Measurements from ENCODE around the gene TBC1D23.
"Not testable (repeated sequence)": the region's sequence is repeated elsewhere in the genome, so short reads cannot be mapped to it uniquely, and the experiment has no call there.

Gene TBC1D23

DNA sequence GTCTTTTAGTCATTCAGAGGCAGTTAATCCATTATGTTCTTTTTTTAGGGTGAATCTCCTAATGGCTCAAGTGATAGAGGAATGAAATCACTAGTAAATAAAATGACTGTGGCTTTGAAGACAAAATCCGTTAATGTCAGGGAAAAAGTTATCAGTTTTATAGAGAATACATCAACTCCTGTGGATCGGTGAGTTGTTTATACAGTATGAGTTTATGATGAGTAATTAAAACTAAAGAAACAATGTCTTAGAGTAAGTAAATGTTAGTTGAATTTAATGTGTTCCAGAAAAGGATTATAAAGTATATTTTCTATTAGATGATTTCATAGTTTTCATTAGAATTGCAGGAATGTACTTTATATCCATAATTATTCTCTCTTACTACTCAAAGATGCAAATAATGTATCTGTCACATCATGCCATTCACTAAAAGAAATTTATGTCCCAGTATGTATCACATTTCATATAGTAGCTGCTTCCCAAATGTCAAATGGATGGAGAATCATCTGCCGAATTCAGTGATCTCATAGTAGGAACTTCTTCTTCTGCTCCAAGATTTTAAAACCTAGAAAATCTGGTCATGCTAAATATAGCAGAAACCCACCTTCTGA lies 49.7 kb downstream of the TBC1D23 start:
- no peak for DNase-seq

DNA sequence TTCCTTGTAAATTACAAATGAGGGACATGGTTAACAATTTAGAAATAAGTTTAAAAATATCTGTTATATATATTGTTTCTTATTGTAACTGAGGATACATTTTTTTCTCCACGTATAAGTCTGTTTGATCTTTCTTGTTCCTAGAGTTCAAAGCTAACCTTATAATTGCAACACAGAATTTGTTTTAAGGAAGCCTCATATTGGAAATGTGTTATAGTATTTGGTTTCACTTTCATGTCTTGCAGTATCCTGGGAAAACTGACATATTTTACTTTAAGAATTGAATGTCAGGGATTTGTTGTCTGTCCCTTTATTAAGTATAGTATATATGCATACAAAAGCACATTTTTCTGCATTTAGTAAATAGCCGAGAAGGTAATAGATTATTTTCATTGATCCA lies 50.2 kb downstream of the TBC1D23 start:
- DNase-seq: no peak

DNA sequence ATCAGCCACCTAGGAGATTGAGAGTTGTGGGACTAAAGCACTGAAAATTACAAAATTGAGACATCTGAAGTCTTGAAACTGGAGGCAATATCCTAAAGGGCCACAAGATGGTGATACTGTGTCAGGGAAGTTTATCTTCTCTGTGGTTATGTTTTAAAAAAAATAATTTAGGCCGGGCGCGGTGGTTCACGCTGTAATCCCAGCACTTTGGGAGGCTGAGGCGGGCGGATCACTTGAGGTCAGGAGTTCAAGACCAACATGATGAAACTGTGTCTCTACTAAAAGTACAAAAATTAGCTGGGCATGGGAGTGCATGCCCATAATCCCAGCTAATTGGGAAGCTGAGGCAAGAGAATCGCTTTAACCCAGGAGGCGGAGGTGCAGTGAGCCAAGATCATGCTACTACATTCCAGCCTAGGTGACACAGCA lies 55.9 kb downstream of the TBC1D23 start:
- DNase-seq: peak; percentile 61

DNA sequence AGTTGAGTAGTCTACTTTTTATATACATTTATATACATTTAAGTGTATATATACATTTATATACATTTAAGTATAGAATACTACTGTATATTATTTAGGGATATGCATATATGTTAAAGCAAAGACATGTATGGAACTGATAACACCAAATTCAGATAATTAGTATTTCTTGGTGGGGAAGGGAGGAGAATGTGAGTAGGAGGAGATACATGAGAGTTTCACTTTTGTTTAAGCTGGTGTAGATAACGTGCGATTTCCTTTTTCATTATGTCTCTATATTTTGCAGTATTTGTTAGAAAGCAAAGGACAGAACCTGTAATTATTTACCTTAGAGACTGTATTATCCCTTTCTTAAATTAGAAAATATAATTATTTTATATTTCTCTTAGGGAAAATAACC lies 57.1 kb downstream of the TBC1D23 start:
- DNase-seq: peak; percentile 23

DNA sequence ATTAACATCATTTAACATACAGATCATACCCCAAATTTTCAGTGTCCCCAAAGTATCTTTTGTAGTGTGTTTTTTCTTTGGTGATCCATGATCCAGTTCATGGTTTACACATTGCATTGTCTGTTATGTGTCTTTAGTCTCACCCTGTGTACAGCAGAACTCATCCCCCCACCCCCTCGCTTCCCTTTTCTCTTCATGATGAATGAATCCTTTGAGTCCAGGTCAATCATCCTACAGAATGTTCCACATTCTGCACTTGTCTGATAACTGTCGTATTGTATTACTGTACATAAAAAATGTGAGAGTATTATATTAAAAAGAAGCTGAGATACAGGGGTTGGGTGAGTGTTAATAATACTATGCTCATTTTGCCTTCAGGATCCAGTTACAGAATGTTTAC lies 59.2 kb downstream of the TBC1D23 start:
- no peak for DNase-seq

DNA sequence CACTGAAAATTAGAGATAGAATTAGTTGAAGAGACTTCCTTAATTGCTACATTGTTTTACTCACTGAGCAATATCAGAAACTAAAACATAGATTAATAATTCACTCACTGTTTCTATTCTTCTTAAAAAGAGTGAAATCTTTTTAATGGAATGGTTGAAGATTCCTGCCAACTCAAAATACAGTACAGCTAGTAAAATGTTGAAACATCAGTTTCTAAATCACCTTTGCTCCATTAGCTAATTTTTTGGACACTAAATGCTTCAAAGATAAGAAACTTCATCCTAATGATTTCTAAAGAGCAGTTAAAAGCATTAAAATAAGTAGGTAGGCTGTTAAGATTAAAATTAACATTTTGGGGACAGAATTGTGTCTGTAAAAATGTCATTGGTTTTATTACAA lies 63.3 kb downstream of the TBC1D23 start:
- DNase-seq: no peak

DNA sequence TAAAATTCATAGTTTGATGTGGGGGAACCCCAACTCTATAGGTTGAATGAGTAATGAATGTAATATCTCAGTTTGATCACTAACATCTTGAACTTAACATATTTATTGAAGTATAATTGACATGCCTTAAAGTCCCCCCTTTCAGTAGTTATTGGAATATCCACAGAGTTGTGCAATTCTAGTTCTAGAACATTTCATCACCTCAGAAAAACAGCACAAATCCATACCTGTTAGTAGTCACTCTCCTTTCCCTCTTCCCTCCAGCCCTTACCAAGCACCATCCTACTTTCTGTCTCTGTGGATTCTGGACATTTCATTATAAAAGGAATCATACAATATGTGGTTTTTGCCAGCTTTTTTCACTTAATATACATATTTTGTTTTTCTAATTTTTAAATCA lies 65.0 kb downstream of the TBC1D23 start:
- no peak for DNase-seq

DNA sequence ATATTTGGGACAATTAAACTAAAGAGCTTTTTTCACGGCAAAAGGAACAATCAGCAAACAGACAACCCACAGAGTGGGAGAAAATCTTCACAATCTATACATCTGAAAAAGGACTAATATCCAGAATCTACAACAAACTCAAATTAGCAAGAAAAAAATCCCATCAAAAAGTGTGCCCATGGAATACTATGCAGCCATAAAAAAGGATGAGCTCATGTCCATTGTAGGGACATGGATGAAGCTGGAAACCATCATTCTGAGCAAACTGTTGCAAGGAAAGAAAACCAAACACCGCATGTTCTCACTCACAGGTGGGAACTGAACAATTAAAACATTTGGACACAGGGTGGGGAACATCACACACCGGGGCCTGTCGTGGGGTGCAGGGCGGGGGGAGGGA lies 66.6 kb downstream of the TBC1D23 start:
- DNase-seq: not testable (repeated sequence)

DNA sequence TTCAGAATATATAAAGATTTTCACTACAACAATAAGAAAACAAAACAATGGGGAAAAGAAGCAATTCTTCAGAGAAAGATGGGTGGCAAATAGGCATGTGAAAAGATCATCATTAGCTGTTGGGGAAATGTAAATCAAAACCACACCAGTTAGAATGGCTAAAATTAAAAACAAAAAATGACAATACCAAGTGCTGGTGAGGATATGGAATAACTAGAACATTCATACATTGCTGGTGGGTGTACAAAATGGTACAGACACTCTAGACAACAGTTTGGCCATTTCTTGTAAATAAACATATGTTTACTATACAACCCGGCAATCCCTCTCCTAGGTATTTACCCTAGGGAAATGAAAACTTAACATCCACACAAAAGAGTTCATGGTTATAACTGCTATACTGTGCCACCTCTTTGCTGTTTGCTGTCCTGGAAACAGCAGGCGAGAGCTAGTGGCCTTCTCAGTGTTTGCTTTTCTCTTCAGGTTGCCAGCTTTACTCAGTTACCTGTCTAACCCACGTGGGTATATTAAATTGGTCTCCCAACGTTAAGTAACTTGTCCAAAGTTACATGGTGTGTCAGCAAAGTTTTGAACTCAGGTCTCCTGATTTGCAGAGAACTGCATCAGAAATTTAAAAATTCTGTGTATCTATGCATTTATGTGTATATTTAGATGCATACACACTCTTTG lies 69.2 kb downstream of the TBC1D23 start:
- no peak for DNase-seq

DNA sequence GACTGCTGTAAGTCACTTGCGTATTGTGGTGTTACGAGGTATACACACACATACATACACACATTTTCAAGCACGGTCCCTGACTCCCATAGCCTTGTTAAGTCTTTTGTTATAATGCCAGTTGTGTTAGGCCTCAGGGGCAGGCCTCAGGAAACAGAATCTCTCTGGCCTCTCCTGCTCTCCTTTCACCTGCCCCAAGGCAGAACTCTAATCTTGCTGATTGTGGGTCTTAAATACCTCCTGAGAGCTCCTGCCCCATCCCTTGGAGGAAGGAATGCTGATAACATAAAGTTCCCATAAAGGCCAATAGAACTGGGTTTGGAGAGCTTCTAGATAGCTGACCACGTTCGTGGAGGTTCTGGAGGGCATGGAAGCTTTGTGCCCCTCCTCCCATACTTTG lies 69.9 kb downstream of the TBC1D23 start:
- no peak for DNase-seq

DNA sequence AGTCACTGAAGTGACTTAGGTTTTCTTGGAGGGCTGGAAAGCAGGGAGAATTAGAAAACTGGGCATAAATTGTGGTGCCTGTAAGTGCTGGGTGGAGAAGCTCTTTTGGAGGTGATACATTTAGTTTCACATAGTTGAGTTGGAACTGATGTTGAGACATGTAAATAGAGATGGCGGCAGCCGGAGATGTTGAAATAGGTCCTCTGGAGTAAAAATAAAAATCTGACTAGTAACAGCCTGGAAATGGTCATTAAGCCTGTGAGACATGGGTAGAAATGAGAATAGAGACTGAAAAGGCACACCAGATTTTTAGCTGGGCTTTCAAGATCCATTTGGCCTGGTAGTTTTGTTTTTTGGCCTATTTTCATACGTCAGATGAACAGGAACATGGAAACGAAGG lies 70.9 kb downstream of the TBC1D23 start:
- no peak for DNase-seq

DNA sequence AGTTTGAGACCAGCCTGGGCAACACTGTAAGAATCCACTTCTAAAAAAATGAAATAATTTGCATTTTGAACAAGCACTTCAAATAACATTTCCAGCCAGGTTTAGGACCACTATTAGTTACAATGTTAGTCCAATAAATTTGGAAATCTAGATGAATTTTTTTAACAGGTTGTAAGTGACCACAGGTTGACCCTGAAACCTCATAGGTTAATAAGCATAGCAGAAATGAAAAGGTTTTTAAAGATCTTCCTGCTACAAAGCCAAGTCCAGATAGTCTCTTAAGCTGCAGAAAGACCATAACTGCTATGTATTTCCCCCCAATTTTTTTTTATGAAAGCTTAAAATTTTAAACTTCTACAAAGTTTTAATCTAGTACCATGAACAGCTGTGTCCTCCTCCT lies 72.3 kb downstream of the TBC1D23 start:
- DNase-seq: no peak

DNA sequence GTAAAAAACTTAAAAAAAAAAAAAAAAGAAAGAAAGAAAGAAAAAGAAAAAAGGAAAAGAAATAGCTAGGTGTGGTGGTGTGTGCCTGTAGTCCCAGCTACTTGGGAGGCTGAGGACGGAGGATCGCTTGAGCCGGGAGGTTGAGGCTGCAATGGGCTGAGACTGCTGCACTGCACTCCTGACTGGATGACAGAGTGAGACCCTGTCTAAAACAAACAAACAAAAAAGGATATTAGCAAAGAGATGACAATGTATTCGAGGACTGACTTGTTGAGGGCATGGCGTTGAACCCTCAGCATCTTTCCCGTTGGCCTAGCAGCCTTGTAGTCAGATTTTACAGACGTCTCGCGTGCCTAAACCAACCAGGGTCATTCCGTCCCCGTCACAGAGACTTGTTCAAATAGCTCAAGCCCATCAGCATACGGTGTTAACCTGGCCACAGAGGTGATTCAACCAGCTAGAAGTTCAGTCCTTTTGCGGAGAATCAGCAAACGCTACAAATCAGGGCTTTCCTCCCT lies 73.2 kb downstream of the TBC1D23 start:
- DNase-seq: no peak

DNA sequence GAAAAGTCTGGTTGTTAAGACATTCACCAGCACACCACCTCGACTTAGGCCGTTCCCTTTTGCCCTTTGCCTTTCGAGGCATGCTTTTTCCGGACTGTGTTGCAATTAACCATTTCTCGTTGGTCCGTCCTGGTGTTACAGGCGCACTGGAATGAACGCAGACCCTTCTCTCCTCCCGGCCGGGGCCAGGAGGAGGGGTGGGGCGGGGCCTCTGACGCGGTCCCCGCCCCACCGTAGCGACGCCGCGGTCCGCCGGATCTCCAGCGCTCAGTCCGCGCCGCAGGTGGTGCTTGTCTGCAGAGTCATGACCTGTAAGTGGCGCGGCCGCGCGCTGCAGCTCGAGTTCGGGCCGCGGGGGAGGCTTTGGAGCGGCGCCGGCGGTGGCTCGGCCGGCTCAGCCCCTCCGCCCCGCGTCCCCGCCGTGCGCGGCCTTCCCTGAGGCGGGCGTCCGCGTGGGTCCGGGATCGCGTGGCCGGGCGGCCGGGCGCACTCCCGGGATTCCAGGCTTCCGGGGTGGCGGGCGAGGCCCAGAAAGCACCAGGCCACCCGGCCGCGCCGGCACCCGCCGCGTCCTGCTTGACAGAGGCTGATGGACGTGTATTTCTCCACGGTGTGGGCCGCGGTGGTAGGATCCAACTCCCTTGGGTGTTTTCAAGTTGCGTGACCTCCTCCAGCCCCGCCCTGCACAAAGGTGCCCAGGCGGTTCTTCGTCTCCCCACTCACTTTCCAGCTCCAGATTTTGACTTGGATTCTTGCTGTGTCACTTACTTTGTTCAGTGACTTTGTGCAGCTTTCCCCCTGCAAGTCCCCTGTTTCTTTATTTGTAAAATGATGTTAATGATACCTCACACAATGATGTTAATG lies 73.9 kb downstream of the TBC1D23 start, which contains the start of gene NIT2:
Gene NIT2, plus strand, starts transcription at position 270 of the 864 bp plus-strand sequence. Its CDS starts 35 bp downstream, at position 305.
- DNase-seq: peak; percentile 89

DNA sequence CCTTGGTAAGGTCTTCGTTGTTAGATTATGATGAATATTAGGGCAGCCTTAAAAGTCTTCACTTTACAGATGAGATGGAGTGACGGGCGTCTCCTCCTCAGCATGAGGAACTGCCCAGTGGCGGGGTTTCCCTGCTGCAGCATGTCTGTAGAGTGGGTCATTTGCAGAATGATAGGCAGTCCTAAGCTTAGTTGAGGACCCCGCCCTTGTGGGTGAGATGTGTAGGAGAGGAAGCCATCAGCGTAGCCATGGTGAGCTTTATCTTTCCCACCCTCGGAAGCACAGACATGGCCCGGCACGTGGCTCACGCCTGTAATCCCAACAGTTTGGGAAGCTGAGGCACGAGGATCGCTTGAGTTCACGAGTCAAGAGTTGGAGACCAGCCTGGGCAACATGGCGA lies 74.6 kb downstream of the TBC1D23 start:
- DNase-seq: peak; percentile 41

DNA sequence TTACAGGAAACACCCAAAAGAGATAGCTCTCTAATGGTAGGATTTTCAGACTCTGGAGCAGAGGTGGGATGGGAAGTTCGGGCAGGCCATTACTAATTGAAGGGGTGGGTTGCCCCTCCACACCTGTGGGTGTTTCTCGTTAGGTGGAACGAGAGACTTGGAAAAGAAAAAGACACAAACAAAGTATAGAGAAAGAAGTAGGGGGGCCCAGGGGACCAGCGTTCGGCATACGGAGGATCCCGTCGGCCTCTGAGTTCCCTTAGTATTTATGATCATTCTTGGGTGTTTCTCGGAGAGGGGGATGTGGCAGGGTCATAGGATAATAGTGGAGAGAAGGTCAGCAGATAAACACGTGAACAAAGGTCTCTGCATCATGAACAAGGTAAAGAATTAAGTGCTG lies 75.4 kb downstream of the TBC1D23 start:
- DNase-seq: not testable (repeated sequence)

DNA sequence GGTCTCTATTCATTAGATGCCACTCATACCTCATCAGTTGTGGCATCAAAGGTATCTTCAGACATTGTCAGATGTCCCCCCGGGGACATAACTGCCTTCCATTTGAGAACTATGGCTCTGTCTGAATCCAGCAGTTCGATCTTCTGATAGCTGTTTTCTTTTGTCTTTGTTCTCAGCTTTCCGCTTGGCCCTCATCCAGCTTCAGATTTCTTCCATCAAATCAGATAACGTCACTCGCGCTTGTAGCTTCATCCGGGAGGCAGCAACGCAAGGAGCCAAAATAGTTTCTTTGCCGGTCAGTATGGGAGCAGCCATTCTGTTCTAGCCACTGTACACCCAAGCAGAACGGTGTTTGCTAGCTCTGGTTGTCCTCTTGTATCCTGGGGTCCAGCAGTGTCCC lies 78.1 kb downstream of the TBC1D23 start:
- DNase-seq: no peak

DNA sequence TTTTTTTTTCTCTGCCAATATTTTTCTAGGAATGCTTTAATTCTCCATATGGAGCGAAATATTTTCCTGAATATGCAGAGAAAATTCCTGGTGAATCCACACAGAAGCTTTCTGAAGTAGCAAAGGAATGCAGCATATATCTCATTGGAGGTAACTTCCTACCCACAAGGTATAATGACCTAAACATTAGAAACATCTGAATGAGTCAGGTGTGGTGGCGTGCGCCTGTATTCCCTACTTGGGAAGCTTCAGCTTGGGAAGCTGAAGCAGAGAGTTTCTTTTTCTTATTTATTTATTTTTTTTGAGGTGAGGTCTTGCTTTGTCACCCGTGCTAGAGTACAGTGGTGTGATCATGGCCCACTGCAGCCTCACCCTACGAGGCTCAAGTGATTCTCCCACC lies 79.0 kb downstream of the TBC1D23 start:
- DNase-seq: no peak

DNA sequence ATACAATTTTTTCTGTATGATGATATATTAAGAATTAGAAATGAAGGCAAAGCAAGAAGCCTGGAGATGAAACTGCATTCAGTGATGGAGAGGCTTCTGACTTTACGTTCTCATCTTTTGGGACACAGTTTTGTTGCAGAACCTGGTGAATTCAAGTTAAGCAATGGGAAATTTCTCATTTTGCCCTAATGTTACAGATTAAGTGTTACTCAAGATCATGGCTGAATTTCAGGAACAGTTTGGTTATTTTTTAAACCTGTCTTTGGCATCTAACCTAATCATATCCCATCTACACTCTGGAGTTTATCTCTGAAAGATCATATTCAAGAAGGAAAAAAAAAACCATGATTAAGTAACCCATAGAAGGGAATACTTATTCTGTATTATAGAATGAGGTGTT lies 79.7 kb downstream of the TBC1D23 start:
- DNase-seq: no peak

DNA sequence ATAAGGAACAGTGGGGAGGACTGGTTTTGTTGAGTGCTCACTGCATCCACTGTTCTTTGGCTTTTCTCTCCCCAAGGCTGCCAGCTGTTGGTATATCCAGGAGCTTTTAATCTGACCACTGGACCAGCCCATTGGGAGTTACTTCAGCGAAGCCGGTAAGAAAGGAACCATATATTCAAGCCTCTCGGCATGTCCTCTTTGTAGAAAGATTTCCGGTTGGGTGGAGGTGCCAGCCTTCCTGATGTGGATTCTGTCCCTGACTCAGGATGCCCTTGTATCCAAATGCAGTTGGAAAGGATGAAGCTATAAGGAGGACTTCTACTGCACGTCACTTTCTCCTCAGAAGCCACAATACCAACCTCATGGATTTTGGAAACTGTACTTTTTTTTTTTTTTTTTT lies 87.9 kb downstream of the TBC1D23 start:
- no peak for DNase-seq

DNA sequence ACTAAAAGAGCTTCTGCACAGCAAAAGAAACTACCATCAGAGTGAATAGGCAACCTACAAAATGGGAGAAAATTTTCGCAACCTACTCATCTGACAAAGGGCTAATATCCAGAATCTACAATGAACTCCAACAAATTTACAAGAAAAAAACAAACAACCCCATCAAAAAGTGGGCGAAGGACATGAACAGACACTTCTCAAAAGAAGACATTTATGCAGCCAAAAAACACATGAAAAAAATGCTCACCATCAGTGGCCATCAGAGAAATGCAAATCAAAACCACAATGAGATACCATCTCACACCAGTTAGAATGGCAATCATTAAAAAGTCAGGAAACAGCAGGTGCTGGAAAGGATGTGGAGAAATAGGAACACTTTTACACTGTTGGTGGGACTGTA lies 91.0 kb downstream of the TBC1D23 start:
- DNase-seq: not testable (repeated sequence)

DNA sequence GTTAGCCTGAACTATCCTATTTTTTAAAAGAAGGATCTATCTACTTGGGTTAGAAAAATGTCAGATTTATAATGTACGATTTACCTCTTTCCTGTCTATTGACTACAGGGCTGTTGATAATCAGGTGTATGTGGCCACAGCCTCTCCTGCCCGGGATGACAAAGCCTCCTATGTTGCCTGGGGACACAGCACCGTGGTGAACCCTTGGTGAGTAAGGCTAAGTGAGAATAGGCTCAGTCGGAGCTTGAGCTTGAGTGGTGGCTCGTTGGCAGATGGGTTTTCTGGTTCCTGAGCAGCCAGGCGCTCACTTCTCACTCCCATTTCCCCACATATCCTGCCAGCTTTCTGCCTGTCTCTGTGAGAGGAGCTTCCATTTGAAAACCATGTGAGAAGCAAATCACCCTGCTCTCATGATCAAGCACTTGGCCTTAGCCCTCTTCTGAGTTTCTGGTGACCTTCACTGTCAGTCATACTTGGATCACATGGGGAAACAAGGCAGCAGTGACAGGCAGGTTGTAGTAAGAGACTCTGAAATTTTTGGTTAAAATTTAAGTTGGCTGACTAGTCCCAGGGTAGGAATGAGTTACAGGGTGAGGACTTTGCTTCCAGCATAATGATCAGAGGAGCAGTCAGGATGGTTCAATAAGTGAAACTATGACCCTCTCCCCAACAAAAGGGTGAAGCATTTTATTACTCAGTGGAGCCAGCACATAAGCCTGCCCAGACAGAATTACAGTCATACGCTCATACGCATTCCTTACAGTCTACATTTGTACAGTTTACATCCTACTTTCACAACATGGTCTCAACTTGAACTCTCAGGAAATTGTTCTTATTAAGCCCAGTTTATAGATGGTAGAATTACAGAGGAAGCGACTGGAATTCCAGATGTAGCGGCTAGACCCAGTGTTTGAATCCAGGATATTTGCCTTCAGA lies 91.8 kb downstream of the TBC1D23 start:
- DNase-seq: no peak
